K562 (cell line): ENCODE results near the gene PLD6. TPM values are rescaled to one million over a fixed set of nuclear protein-coding genes. Genes with fewer than 3 reads are reported as not detected.

ENCODE experiments used
- CTBP1 ChIP-seq: fragments of 450-650 bp; IDR thresholded peaks from 2 replicates; pipeline ENCODE4 v1.6.1; 2016; ENCODE audit warnings: borderline replicate concordance
- E2F6 ChIP-seq, 2 experiments: IDR thresholded peaks; 2 replicates each; pipeline ENCODE4 v1.6.1; 2011; ENCODE audit warnings: borderline replicate concordance in 1 of 2, control low read depth in 1 of 2, low read depth in 1 of 2, low read length in 1 of 2, mild to moderate bottlenecking in 1 of 2, mixed read lengths in 1 of 2, moderate library complexity in 1 of 2; ENCODE audit not compliant: insufficient read depth in 1 of 2, insufficient read length in 1 of 2, poor library complexity in 1 of 2, severe bottlenecking in 1 of 2; ENCODE audit errors: extremely low read depth in 1 of 2
- FIP1L1 ChIP-seq: fragments of 200-400 bp; formaldehyde crosslinking; IDR thresholded peaks from 2 replicates; pipeline ENCODE4 v1.6.1; 2018; ENCODE audit warnings: mild to moderate bottlenecking, low read depth, low read length; ENCODE audit not compliant: poor library complexity, severe bottlenecking
- POLR2G ChIP-seq: fragments of 200-400 bp; formaldehyde crosslinking; IDR thresholded peaks from 2 replicates; pipeline ENCODE4 v1.6.1; 2017; ENCODE audit warnings: low read depth, mild to moderate bottlenecking, antibody characterized with exemption, low read length, moderate library complexity
- PURB ChIP-seq: sonication (generic); formaldehyde crosslinking; IDR thresholded peaks from 2 replicates; pipeline ENCODE4 v1.9.0; 2021; ENCODE audit warnings: low read depth, mild to moderate bottlenecking, missing genetic modification reagents
- RAD21 ChIP-seq, 2 experiments: fragments of 250-450 bp in 1 of 2; fragments of 450-650 bp in 1 of 2; sonication (Bioruptor Pico) in 1 of 2; formaldehyde crosslinking in 1 of 2; IDR thresholded peaks in 1 of 2; conservative IDR thresholded peaks in 1 of 2; 2 replicates each; pipeline versions ENCODE4 v1.4.0 to v1.8.0; 2020 to 2022; ENCODE audit warnings: mild to moderate bottlenecking in 2 of 2, moderate library complexity in 1 of 2
- ZNF444 ChIP-seq: fragments of 250-450 bp; sonication (Bioruptor Pico); IDR thresholded peaks from 2 replicates; pipeline ENCODE4 v1.4.0; 2020; ENCODE audit warnings: mild to moderate bottlenecking, moderate library complexity
- polyA plus RNA-seq, 8 experiments: library from polyadenylated mRNA; depleted of rRNA in 4 of 8; stranded (reverse) in 5 of 8; unstranded in 3 of 8; fragments of >200 nt; fragmentation: Nextera tagmentation in 2 of 8; fragmentation: Illumina TruSeq in 1 of 8; extraction: Ambion mirVana in 2 of 8; extraction: Trizol in 1 of 8; gene quantifications; 2 replicates each; pipeline versions ENCODE4 v1.2.1 to v1.2.3, GENCODE V29; 2011 to 2014; ENCODE audit warnings: inconsistent platforms in 1 of 8, missing spikeins in 1 of 8
- total RNA-seq, 7 experiments: library from RNA; depleted of rRNA in 6 of 7; stranded (reverse); fragments of >200 nt in 6 of 7; fragmentation: Illumina TruSeq in 2 of 7; extraction: Trizol in 2 of 7; gene quantifications; 2 replicates each; pipeline versions ENCODE4 v1.2.1 to v1.2.3, GENCODE V29; 2011 to 2021; ENCODE audit warnings: low replicate concordance in 1 of 7

PLD6 gene
- total and polyA plus RNA-seq, 9 of the 15 experiments (the other 6 are each of a cell fraction or from before 2014, with no cell fraction given) = 3.6 to 15.6 (median 10.0) TPM

GRCh38 chr17:17172001-17172939, 33.9 kb downstream of the PLD6 start (continued):
- TF ChIP-seq E2F6 (IDR thresholded peaks at IDR 0.05; ENCODE audit: borderline replicate concordance in 1 of 2, extremely low read depth in 1 of 2, insufficient read depth in 1 of 2, insufficient read length in 1 of 2, low read depth in 1 of 2, low read length in 1 of 2, poor library complexity in 1 of 2, severe bottlenecking in 1 of 2) = peak in 1 of 2 experiments; percentile 40
- peak; percentile 13; the same call in 1 of the 2 replicates for TF ChIP-seq CTBP1
- no peak for TF ChIP-seq FIP1L1
- TF ChIP-seq PURB = no peak
- TF ChIP-seq POLR2G = peak; percentile 32; the same call in 1 of the 2 replicates
- no peak for TF ChIP-seq ZNF444 (CRISPR knock-in tag)
- peak in 1 of 2 experiments; percentile 24; a peak in 2 of 4 replicates for TF ChIP-seq RAD21 (CRISPR knock-in tag; conservative IDR thresholded peaks at IDR 0.05 in 1 of 2, IDR thresholded peaks at IDR 0.05 in 1 of 2)
- TF ChIP-seq, all 486 proteins: peak for 11
